OCI-LY1 (cell line): ENCODE data around the gene EIF1AD.

Source experiments
- EZH2 ChIP-seq: fragments of 200-600 bp; sonication (generic), shearing (Covaris generic); IDR thresholded peaks from 2 replicates; pipeline ENCODE4 v1.8.0; 2017; ENCODE audit warnings: borderline replicate concordance, mixed run types, mild to moderate bottlenecking, antibody characterized with exemption, low read length, moderate library complexity, mixed read lengths
- TF ChIP-seq, protein P1 (sequence below): fragments of 200-600 bp; sonication (generic), shearing (Covaris generic); IDR thresholded peaks from 2 replicates; pipeline ENCODE4 v1.5.1; 2017; ENCODE audit warnings: mild to moderate bottlenecking, antibody characterized with exemption, low read length, moderate library complexity, mixed read lengths

DNA sequence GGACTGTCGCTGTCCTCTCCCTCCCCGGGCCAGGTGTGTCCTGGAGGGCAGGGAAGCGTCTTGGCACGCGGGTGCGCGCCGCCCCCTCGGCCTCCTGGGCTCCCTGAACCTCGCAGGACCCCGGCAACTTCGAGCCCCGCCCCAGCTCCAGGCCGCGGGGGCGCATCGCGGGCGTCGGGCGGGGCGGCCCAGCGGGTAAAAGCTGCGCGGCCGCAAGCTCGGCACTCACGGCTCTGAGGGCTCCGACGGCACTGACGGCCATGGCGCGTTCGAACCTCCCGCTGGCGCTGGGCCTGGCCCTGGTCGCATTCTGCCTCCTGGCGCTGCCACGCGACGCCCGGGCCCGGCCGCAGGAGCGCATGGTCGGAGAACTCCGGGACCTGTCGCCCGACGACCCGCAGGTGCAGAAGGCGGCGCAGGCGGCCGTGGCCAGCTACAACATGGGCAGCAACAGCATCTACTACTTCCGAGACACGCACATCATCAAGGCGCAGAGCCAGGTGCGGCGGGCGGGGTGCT is 9.9 kb upstream of the EIF1AD start, which contains the start of gene CST6:
- TF ChIP-seq, protein P1, sequence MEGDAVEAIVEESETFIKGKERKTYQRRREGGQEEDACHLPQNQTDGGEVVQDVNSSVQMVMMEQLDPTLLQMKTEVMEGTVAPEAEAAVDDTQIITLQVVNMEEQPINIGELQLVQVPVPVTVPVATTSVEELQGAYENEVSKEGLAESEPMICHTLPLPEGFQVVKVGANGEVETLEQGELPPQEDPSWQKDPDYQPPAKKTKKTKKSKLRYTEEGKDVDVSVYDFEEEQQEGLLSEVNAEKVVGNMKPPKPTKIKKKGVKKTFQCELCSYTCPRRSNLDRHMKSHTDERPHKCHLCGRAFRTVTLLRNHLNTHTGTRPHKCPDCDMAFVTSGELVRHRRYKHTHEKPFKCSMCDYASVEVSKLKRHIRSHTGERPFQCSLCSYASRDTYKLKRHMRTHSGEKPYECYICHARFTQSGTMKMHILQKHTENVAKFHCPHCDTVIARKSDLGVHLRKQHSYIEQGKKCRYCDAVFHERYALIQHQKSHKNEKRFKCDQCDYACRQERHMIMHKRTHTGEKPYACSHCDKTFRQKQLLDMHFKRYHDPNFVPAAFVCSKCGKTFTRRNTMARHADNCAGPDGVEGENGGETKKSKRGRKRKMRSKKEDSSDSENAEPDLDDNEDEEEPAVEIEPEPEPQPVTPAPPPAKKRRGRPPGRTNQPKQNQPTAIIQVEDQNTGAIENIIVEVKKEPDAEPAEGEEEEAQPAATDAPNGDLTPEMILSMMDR, result no peak
- no peak for TF ChIP-seq EZH2
